HG03280 (cell line): ENCODE measurements around the gene PCNX2.
"Not testable (repeated sequence)": the region's sequence is repeated elsewhere in the genome, so short reads cannot be mapped to it uniquely, and the experiment has no call there.

Experiments
- ATAC-seq: cut with Tn5 transposase; IDR thresholded peaks from one replicate; pipeline ENCODE4 v1.9.1; 2021; ENCODE audit warnings: mild to moderate bottlenecking, moderate library complexity; ENCODE audit not compliant: unreplicated experiment

The PCNX2 gene

GRCh38 chr1:233020426-233020825 lies 275.1 kb downstream of the PCNX2 start:
- ATAC-seq = no peak

GRCh38 chr1:233019778-233020325 lies 275.7 kb downstream of the PCNX2 start:
- ATAC-seq = no peak

DNA sequence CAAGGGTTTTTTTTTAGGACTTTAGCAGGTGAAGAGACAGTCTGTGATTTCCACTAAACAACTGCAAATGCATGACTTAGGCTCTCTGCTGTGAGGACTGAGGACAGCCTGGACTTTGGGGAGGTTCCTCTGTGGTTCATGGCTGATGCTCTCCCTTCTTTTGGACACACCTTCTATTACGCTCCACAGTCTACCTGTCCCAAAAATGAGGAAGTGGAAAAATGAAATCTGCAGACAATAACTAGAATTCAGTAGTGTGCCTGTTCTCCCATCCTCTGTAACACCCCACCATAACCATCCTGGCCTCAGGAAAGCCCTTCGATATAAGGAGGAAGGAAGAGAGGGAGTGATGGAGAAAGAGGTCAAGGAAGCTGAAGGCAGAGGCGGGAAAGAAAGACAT lies 276.4 kb downstream of the PCNX2 start:
- ATAC-seq = no peak

GRCh38 chr1:233016798-233017197 lies 278.7 kb downstream of the PCNX2 start:
- no peak for ATAC-seq

- ATAC-seq = no peak
Observed at GRCh38 chr1:233015965-233016364, 279.6 kb downstream of the PCNX2 start.

DNA sequence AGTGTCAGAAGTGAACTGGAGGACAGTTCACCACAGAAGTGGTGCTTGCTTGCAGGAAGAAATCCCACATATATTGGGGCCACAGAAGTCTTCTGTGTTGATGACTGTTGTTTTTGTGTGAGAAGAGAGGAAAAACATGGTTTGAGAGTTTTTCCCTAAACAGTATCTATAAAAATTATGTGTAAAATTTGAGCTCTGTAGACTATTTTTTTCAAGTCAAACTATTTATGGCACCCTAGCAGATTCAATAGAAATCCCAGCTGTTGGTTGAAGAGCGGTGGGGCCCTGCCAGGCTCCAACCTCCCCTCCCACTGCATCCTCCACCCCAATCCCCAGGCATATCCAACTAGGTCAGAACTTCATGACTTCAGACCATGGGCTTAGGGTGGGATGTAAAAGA lies 283.5 kb downstream of the PCNX2 start:
- ATAC-seq = no peak

- ATAC-seq = no peak
Observed at GRCh38 chr1:233010146-233010545, 285.4 kb downstream of the PCNX2 start.

DNA sequence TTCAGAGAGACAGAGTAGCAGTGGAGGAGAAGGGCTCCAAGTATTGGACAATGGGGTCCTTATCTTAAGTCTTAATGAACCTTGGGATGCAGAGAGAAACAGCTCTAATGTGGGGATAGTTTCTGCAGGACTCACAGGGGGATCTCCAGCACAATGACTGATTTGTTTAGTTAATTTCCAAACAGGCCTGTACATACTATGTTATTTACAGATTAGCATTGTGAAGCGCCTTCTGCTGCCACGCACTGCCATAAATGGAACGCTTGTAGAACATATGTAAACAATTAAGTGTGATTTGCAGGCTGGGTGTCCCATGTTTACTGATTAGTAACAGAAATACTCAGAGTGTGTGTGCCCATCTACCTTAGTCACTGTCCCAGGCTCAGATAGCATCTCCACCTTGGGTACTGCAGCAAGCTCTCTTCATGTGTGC lies 289.0 kb downstream of the PCNX2 start:
- ATAC-seq = no peak

GRCh38 chr1:233006108-233006507 lies 289.4 kb downstream of the PCNX2 start:
- ATAC-seq = no peak

DNA sequence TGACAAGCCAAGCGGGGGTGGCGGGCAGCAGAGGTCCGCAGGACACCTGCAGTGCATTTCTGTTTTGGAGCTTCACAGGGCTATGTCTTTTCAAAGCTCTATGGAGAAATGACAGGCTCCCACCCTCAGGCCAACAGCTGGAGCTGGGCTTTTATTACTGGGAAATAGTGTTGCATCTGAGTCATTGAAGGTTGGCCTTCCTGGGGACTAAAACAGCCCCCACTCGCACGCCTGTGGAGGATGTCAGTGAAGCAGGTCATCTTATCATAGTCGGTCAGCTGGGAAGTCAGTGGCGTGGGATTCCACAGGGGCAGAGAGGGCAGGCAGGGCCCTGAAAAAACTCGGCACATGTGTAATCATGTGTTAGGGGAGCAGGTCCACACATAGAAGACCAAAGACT lies 289.8 kb downstream of the PCNX2 start:
- no peak for ATAC-seq

DNA sequence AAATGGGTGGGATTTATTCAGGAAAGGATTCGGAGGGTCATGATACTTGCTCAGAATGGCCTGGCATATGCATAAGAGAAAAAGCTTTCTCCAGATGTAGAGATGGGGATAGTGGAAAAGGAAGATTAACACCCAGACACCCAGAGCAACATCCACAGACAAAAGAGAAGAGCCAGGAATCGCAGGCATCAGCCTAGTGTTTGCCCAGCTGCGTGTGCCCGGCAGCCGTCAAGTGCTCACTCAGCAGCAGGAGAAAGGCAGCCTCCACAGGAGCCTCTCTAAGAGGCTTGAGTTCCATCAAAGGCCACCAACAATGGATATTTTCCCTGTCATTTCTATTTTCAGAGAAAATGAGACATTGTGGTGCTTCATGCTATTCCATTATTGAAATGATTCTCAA lies 290.4 kb downstream of the PCNX2 start:
- ATAC-seq = no peak

GRCh38 chr1:233004451-233004850 lies 291.1 kb downstream of the PCNX2 start:
- no peak for ATAC-seq

DNA sequence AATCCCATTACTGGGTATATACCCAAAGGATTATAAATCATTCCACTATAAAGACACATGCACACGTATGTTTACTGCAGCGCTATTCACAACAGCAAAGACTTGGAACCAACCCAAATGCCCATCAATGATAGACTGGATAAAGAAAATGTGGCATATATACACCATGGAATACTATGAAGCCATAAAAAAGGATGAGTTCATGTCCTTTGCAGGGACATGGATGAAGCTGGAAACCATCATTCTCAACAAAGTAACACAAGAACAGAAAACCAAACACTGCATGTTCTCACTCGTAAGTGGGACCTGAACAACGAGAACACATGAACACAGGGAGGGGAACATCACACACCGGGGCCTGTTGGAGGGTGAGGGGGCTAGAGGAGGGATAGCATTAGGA lies 291.9 kb downstream of the PCNX2 start:
- not testable (repeated sequence) for ATAC-seq

GRCh38 chr1:232999956-233000625 lies 295.4 kb downstream of the PCNX2 start:
- ATAC-seq = no peak

- no peak for ATAC-seq
Observed at GRCh38 chr1:232998646-232999045, 296.9 kb downstream of the PCNX2 start.

DNA sequence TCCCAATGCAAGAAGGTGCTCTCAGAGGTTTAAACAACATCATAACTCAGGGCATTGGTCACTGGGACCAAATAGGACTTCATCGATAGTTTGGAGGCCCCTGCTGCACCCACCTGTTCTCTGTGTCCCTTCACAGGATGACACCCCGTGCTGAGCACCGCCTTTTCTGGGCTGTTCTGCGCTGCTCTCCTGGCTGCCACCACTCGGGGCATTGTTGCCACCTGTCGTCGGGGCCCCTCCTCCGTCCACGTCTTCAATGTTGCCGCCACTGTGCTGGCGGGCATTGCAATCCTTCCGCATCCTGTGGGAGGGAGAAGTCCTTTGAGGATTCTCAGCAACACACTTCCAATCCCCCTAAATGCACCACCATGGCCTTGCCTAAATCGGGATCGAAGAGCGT lies 297.4 kb downstream of the PCNX2 start:
- ATAC-seq = no peak

GRCh38 chr1:232996143-232996542 lies 299.4 kb downstream of the PCNX2 start:
- ATAC-seq = no peak

DNA sequence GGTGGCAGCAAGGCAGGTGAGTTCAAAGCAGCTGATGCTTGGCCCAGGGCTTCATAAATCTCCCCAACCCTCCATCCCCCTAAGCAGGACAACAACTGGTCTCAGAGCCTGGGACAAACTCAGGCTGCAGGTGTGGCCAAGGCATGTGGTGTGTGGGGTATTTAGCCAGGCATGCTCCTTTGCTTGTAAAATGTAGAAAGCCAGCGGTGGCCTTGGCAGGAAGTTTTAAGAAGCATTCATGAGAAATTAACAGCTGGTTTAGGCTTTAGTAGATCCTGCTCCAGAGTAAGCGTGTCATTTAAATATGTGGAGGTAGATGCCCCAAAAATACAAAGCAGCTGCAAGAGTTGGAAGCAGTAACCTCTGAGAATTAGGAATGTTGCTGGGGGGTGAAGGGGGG lies 300.3 kb downstream of the PCNX2 start:
- no peak for ATAC-seq

- ATAC-seq = no peak
Observed at GRCh38 chr1:232993555-232993954, 302.0 kb downstream of the PCNX2 start.

GRCh38 chr1:232992227-232992626 lies 303.3 kb downstream of the PCNX2 start:
- no peak for ATAC-seq

GRCh38 chr1:232991238-232991637 lies 304.3 kb downstream of the PCNX2 start:
- ATAC-seq = no peak

- no peak for ATAC-seq
Observed at GRCh38 chr1:232990176-232991128, 305.1 kb downstream of the PCNX2 start.
